ENCODE measurements around the gene TARS2. TPM values are rescaled to one million over a fixed set of nuclear protein-coding genes. Genes with fewer than 3 reads are reported as not detected.

TARS2 gene
- total and polyA plus RNA-seq, 9 donors: 15.2 to 28.0 (median 16.5) TPM

DNA sequence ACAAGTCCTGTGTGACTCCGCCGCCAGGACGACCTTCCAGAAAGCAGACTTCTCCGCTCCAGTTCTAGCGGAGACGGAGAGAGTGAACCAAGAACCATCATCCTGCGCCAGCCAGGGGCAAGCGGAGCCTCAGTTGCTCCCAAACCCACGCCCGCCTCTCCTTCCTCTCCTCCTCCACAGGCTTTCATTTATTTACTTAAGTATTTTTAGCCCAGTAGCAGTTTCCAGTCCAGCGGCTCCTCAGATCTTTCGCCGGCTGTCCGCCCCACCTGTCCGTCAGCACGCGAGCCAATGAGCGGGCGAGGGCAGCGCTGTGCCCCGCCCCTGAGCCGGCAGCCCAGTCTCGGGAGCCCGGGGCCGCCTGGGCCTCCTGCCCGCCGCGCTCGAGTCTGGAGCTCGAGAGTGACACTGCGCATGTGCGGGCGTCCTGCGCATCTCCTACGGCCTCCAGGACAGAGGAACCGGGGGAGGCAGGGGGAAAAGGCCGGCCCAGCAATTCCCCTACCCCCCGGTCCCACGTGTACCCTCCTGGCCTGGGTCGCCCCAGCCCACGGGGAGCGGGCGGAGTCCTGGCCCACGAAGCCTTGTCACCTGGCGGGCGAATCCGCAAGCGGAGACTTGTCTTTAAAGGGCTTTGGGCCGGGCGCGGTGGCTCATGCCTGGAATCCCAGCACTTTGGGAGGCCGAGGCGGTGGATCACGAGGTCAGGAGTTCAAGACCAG, 28.3 kb downstream of the TARS2 start, which contains the start of gene FALEC:
FALEC (plus strand) TSS at position 425 of the 722 bp plus-strand sequence.
- Histone ChIP-seq H3K9me3 (replicated peaks; ENCODE audit: control insufficient read depth, low read depth, low read length) (no peaks in the 10 kb centered on the region), H3K27me3 (ENCODE audit: control insufficient read depth, insufficient read depth, low read length) (no peaks in the 10 kb centered on the region), H3K27ac (ENCODE audit: low read length) (peak within 1 kb of the TSS; percentile 93), H3K36me3 (ENCODE audit: control insufficient read depth, insufficient read depth, low read length) (peaks cover 11% of the 10 kb centered on the region), H3K4me1 (ENCODE audit: control insufficient read depth, insufficient read depth, low read length) (peaks cover 30% of the 10 kb centered on the region), H3K4me3 (ENCODE audit: low read length) (peak within 1 kb of the TSS; percentile 76)
- WGBS (ENCODE audit: insufficient coverage): 0% methylated on average over 45 of the region's 54 CpGs
- peak; percentile 98 for DNase-seq

GRCh38 chr1:150516050-150516591, 28.9 kb downstream of the TARS2 start:
- H3K27me3 ChIP-seq (ENCODE audit: control insufficient read depth, insufficient read depth, low read length): no peaks in the 10 kb centered on the region
- DNase-seq: peak; percentile 56
- H3K27ac ChIP-seq (ENCODE audit: low read length): peak overlapping the region; percentile 72
- peak overlapping the region; percentile 76 for H3K4me3 ChIP-seq (ENCODE audit: low read length)
- H3K4me1 ChIP-seq (ENCODE audit: control insufficient read depth, insufficient read depth, low read length): peaks cover 30% of the 10 kb centered on the region
- WGBS (ENCODE audit: insufficient coverage): 3% methylated on average over 11 of the region's 19 CpGs
- no peaks in the 10 kb centered on the region for H3K9me3 ChIP-seq (replicated peaks; ENCODE audit: control insufficient read depth, low read depth, low read length)
- H3K36me3 ChIP-seq (ENCODE audit: control insufficient read depth, insufficient read depth, low read length): peaks cover 5% of the 10 kb centered on the region

DNA sequence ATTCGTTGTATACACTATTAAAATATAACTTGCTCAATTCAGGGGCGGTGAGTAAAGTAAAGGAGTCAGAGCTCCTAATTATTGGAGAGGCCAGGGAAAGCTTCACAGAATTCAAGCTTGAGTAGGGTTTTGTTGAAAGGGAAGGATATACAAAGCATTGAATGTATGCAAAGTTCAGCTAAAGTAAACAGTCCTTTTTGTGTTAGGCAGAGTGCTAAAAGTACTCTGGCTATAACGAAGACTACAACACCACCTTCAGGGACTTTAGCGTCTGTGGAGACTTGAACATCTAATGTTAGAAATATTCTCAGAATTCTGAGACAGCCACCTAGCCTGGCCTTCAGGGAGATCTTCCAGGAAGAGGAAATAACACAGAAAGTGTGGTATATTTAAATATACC, 29.4 kb downstream of the TARS2 start:
- no peak for DNase-seq
- Histone ChIP-seq H3K9me3 (replicated peaks; ENCODE audit: control insufficient read depth, low read depth, low read length) (no peaks in the 10 kb centered on the region), H3K4me1 (ENCODE audit: control insufficient read depth, insufficient read depth, low read length) (peaks cover 30% of the 10 kb centered on the region), H3K27ac (ENCODE audit: low read length) (peak overlapping the region; percentile 51), H3K36me3 (ENCODE audit: control insufficient read depth, insufficient read depth, low read length) (peaks cover under 1% of the 10 kb centered on the region), H3K27me3 (ENCODE audit: control insufficient read depth, insufficient read depth, low read length) (no peaks in the 10 kb centered on the region), H3K4me3 (ENCODE audit: low read length) (no peak overlapping the region)
- no CpG with 5 or more reads among the region's 4 CpGs for WGBS (ENCODE audit: insufficient coverage)

DNA sequence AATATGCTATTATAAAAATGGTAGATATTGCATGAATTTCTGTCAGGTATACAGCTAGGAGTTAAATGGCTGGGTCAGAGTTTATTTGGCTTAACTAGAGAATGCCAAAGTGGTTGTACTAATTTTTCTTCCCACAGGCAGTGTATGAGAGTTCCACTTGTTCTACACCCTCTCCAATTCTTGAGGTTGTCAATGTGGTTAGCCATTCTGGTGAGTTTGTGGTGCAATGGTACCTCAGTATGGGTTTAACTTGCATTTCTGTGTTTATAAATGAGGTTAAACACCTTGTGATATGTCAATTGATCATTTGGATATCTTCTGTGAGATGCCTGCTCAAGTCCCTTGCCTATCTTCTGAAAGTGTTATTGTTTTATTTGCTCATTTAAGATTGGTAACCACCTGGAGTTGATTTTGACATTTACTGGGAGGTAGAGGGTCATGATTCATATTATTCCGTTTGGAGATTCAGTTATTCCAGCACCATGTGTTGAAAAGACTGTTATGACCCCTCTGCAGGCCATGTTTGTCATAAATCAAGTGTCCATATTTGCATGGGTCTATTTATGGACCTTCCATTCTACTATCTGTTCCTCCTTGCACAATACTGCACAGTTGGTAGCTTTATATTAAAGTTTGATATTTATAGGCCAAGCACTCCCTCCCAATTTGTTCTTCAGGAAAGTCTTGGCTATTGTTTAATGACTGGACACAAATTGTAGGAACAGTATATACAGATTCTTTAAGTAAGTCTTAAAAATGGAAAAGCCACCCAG, 34.2 kb downstream of the TARS2 start:
- Histone ChIP-seq H3K36me3 (ENCODE audit: control insufficient read depth, insufficient read depth, low read length) (no peaks in the 10 kb centered on the region), H3K4me1 (ENCODE audit: control insufficient read depth, insufficient read depth, low read length) (peaks cover 5% of the 10 kb centered on the region), H3K27me3 (ENCODE audit: control insufficient read depth, insufficient read depth, low read length) (no peaks in the 10 kb centered on the region), H3K4me3 (ENCODE audit: low read length) (no peak overlapping the region), H3K27ac (ENCODE audit: low read length) (no peak overlapping the region), H3K9me3 (replicated peaks; ENCODE audit: control insufficient read depth, low read depth, low read length) (no peaks in the 10 kb centered on the region)
- DNase-seq: no peak
- WGBS (ENCODE audit: insufficient coverage): no CpG with 5 or more reads among the region's 1 CpG

GRCh38 chr1:150525348-150525747, 38.1 kb downstream of the TARS2 start:
- Histone ChIP-seq H3K27me3 (ENCODE audit: control insufficient read depth, insufficient read depth, low read length) (no peaks in the 10 kb centered on the region), H3K4me1 (ENCODE audit: control insufficient read depth, insufficient read depth, low read length) (peaks cover 4% of the 10 kb centered on the region), H3K4me3 (ENCODE audit: low read length) (no peak overlapping the region), H3K27ac (ENCODE audit: low read length) (no peak overlapping the region), H3K9me3 (replicated peaks; ENCODE audit: control insufficient read depth, low read depth, low read length) (no peaks in the 10 kb centered on the region), H3K36me3 (ENCODE audit: control insufficient read depth, insufficient read depth, low read length) (no peaks in the 10 kb centered on the region)
- WGBS (ENCODE audit: insufficient coverage): 100% methylated on average over 2 of the region's 3 CpGs
- DNase-seq: no peak

DNA sequence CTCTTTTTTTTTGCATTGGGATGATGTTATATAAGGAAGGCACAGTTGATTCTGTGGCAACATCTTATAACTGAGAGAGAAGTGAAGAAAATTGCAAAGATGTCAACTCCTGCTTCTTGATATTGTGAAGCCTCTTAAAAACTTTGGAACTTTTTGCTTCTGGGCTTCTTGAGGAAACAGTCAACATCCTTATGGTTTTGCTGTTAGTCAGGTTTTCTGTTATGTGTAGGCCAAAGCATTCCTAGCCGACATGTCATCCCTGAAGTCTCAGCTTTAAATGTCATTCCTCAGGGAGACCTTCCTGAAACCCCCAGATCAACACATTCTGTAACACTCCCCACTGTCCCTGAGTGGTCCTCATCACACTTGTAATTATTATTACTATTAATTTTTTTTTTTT, 41.0 kb downstream of the TARS2 start:
- Histone ChIP-seq H3K4me3 (ENCODE audit: low read length) (no peak overlapping the region), H3K36me3 (ENCODE audit: control insufficient read depth, insufficient read depth, low read length) (no peaks in the 10 kb centered on the region), H3K27ac (ENCODE audit: low read length) (no peak overlapping the region), H3K27me3 (ENCODE audit: control insufficient read depth, insufficient read depth, low read length) (no peaks in the 10 kb centered on the region), H3K9me3 (replicated peaks; ENCODE audit: control insufficient read depth, low read depth, low read length) (no peaks in the 10 kb centered on the region), H3K4me1 (ENCODE audit: control insufficient read depth, insufficient read depth, low read length) (peaks cover 16% of the 10 kb centered on the region)
- no peak for DNase-seq
- no CpG with 5 or more reads among the region's 1 CpG for WGBS (ENCODE audit: insufficient coverage)

GRCh38 chr1:150529017-150529416, 41.8 kb downstream of the TARS2 start:
- no peak overlapping the region for H3K27ac ChIP-seq (ENCODE audit: low read length)
- H3K36me3 ChIP-seq (ENCODE audit: control insufficient read depth, insufficient read depth, low read length): no peaks in the 10 kb centered on the region
- no peaks in the 10 kb centered on the region for H3K27me3 ChIP-seq (ENCODE audit: control insufficient read depth, insufficient read depth, low read length)
- peaks cover 20% of the 10 kb centered on the region for H3K4me1 ChIP-seq (ENCODE audit: control insufficient read depth, insufficient read depth, low read length)
- H3K9me3 ChIP-seq (replicated peaks; ENCODE audit: control insufficient read depth, low read depth, low read length): no peaks in the 10 kb centered on the region
- H3K4me3 ChIP-seq (ENCODE audit: low read length): no peak overlapping the region
- 21% methylated on average over 4 of the region's 4 CpGs for WGBS (ENCODE audit: insufficient coverage)
- DNase-seq: peak; percentile 68

- no peaks in the 10 kb centered on the region for H3K27me3 ChIP-seq (ENCODE audit: control insufficient read depth, insufficient read depth, low read length)
- H3K4me3 ChIP-seq (ENCODE audit: low read length): no peak overlapping the region
- H3K36me3 ChIP-seq (ENCODE audit: control insufficient read depth, insufficient read depth, low read length): no peaks in the 10 kb centered on the region
- no peak for DNase-seq
- peaks cover 35% of the 10 kb centered on the region for H3K4me1 ChIP-seq (ENCODE audit: control insufficient read depth, insufficient read depth, low read length)
- H3K27ac ChIP-seq (ENCODE audit: low read length): no peak overlapping the region
- WGBS (ENCODE audit: insufficient coverage): 89% methylated on average over 14 of the region's 14 CpGs
- no peaks in the 10 kb centered on the region for H3K9me3 ChIP-seq (replicated peaks; ENCODE audit: control insufficient read depth, low read depth, low read length)
These were observed 43.4 kb downstream of the TARS2 start for GRCh38 chr1:150530491-150531159.

DNA sequence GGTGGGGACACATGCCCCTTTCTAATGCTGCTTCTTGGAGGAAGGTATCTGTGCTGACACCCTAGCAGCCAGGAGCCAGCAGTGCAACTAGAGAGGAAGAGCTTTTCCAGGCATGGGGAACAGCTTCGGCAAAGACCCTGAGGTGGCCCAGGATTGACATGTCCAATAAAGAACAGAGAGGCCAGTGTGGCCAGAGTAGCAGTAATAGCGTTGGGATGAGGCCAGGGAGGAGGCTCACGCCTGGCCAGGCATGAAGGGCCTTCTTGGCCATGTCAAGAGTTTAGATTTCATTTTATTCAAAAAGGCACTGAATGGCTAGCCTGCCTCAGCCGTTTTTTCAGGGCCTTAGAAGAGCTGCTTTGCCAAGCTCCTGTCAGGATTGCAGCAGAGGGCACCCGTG, 45.6 kb downstream of the TARS2 start:
- 54% methylated on average over 5 of the region's 5 CpGs for WGBS (ENCODE audit: insufficient coverage)
- no peak overlapping the region for H3K4me3 ChIP-seq (ENCODE audit: low read length)
- H3K36me3 ChIP-seq (ENCODE audit: control insufficient read depth, insufficient read depth, low read length): no peaks in the 10 kb centered on the region
- no peak for DNase-seq
- H3K9me3 ChIP-seq (replicated peaks; ENCODE audit: control insufficient read depth, low read depth, low read length): no peaks in the 10 kb centered on the region
- H3K27me3 ChIP-seq (ENCODE audit: control insufficient read depth, insufficient read depth, low read length): no peaks in the 10 kb centered on the region
- H3K27ac ChIP-seq (ENCODE audit: low read length): peak overlapping the region; percentile 77
- H3K4me1 ChIP-seq (ENCODE audit: control insufficient read depth, insufficient read depth, low read length): peaks cover 46% of the 10 kb centered on the region

DNA sequence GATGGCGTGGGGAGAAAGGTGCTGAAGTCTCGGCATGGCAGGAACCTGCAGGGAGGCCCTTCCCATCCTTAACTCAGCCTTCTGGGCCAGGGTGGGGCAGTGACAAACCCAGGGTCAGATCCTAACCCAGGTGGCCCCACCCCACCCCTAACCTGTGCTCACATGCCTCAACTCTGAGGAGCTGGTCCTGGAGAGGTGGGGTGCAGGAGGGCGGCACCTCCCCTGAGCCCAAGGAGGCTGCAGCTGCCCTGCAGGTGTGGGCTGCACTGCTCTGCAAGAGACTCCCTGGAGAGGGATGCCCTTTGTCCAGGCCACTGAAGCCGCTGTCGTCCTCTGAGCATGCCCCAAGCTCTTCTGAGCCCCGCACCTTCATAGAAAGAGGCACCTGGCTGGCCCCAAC, 46.8 kb downstream of the TARS2 start:
- Histone ChIP-seq H3K27me3 (ENCODE audit: control insufficient read depth, insufficient read depth, low read length) (no peaks in the 10 kb centered on the region), H3K27ac (ENCODE audit: low read length) (no peak overlapping the region), H3K4me3 (ENCODE audit: low read length) (no peak overlapping the region), H3K4me1 (ENCODE audit: control insufficient read depth, insufficient read depth, low read length) (peaks cover 55% of the 10 kb centered on the region), H3K36me3 (ENCODE audit: control insufficient read depth, insufficient read depth, low read length) (no peaks in the 10 kb centered on the region), H3K9me3 (replicated peaks; ENCODE audit: control insufficient read depth, low read depth, low read length) (no peaks in the 10 kb centered on the region)
- WGBS (ENCODE audit: insufficient coverage): 83% methylated on average over 4 of the region's 6 CpGs
- DNase-seq: no peak
